Muscle layer of duodenum (tissue), 2 donors: ENCODE results near the gene SPAG9.

Source experiments
- H3K27ac ChIP-seq: one replicate; pipeline ENCODE4 v1.7.0; 2013; ENCODE audit warnings: mild to moderate bottlenecking, low read length
- H3K27me3 ChIP-seq: one replicate; pipeline ENCODE4 v1.7.0; 2013; ENCODE audit warnings: low read depth, mild to moderate bottlenecking, control low read depth, low read length
- H3K36me3 ChIP-seq, 2 donors: one replicate each; pipeline ENCODE4 v1.7.0; 2013; ENCODE audit warnings: low read length in 2 of 2, control low read depth in 1 of 2, mild to moderate bottlenecking in 1 of 2; ENCODE audit not compliant: insufficient read depth in 2 of 2, control insufficient read depth in 1 of 2
- H3K4me1 ChIP-seq, 2 donors: one replicate each; pipeline ENCODE4 v1.7.0; 2013; ENCODE audit warnings: low read length in 2 of 2, mild to moderate bottlenecking in 2 of 2, control low read depth in 1 of 2, moderate library complexity in 1 of 2; ENCODE audit not compliant: insufficient read depth in 2 of 2, control insufficient read depth in 1 of 2
- H3K4me3 ChIP-seq, 2 donors: one replicate each; pipeline ENCODE4 v1.7.0; 2013; ENCODE audit warnings: low read length in 2 of 2, low read depth in 1 of 2, mild to moderate bottlenecking in 1 of 2
- H3K9me3 ChIP-seq, 2 donors: one replicate each; pipeline ENCODE4 v1.7.0; 2013; ENCODE audit warnings: low read length in 2 of 2, control low read depth in 1 of 2, mild to moderate bottlenecking in 1 of 2; ENCODE audit not compliant: control insufficient read depth in 1 of 2
- donor health status: healthy.

Gene SPAG9

DNA sequence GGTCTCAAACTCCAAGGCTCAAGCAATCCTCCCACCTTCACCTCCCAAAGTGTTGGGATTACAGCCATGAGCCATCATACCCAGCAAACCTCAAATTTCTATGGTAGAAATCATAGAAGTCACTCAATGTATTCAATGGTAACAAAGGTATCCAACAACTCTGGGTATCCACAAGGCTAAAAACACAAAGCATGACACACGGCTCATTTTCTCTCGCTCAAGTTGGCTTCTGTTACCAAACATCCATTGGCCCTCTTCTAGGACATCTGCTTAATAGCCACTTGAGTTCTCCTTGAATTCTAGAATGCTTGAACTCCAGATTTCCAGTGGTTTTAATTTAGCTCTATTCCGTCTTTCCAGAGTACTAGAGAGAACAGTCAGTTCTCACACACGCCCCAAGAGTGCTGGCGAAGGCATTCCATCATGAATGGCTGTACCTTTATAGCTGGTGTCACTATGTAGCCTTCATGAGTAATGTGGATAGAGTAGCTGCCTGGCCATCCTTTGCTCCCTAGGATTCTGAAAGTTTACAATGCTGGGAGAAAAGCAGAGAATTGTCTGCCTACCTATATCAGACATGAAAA, 42.6 kb downstream of the SPAG9 start:
- Histone ChIP-seq H3K9me3 (no peaks in the 10 kb centered on the region), H3K27me3 (no peaks in the 10 kb centered on the region), H3K36me3 (peaks cover 11 to 16% of the 10 kb centered on the region in 2 donors), H3K4me3 (no peak overlapping the region), H3K4me1 (no peaks in the 10 kb centered on the region), H3K27ac (no peak overlapping the region)

DNA sequence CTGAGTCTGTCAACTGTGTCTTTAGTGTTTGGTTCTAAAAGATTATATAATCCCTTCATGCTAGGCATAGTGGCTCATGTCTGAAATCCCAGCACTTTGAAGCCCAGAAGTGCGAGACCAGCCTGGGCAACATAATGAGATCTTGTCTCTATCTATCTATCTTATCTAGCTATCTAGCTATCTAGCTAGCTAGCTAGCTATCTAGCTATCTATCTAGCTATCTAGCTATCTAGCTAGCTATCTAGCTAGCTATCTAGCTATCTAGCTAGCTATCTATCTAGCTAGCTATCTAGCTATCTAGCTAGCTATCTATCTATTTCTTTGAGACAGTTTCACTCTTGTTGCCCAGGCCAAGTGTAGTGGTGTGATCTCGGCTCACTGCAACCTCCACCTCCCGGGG, 43.8 kb downstream of the SPAG9 start:
- Histone ChIP-seq H3K4me1 (no peaks in the 10 kb centered on the region), H3K9me3 (no peaks in the 10 kb centered on the region), H3K36me3 (peaks cover 11 to 16% of the 10 kb centered on the region in 2 donors), H3K27me3 (no peaks in the 10 kb centered on the region), H3K4me3 (no peak overlapping the region), H3K27ac (no peak overlapping the region)

DNA sequence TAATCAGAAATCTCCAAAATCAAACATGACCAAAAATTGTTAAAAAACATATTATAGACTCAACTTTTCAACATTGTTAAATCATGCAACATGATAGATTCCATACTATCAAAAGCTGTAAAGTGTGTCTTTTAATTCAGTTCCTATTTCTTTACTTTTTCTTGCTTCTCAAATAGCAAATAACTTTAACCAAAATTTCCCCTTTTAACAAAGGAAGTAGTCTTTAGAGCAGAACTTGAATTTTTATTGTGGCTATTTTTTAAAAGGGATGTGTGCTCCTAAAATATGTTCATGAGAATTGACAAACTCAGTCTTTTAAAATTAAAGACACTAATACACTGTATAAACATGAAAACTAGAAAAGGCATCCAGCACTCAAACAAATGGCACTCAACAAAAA, 49.1 kb downstream of the SPAG9 start:
- Histone ChIP-seq H3K27me3 (no peaks in the 10 kb centered on the region), H3K27ac (no peak overlapping the region), H3K36me3 (no peaks in the 10 kb centered on the region), H3K4me1 (peaks cover 0 to 8% of the 10 kb centered on the region in 2 donors), H3K4me3 (no peak overlapping the region), H3K9me3 (no peaks in the 10 kb centered on the region)

DNA sequence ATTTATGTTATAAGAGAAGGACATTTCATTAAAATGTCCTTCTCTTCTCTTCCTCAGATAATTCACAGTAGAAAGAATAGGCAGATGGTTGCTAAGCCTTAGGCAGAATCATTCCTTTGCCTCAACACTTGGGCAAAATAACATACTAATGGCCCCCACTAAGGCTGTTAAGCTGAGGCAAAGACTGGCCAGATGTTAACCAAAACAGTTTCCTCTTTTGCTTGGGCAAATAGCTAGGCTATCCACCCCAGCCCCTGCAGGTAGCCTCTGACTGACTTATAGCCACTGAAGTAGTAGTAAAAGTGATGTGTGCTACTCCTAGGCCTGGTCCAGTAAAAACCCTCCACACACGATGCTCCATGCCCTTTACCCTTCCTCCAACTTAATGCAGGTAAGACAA, 55.2 kb downstream of the SPAG9 start:
- no peaks in the 10 kb centered on the region for H3K27me3 ChIP-seq
- peaks cover 0 to 6% of the 10 kb centered on the region in 2 donors for H3K4me1 ChIP-seq
- H3K27ac ChIP-seq: no peak overlapping the region
- H3K36me3 ChIP-seq: no peaks in the 10 kb centered on the region
- no peak overlapping the region for H3K4me3 ChIP-seq
- H3K9me3 ChIP-seq: no peaks in the 10 kb centered on the region

DNA sequence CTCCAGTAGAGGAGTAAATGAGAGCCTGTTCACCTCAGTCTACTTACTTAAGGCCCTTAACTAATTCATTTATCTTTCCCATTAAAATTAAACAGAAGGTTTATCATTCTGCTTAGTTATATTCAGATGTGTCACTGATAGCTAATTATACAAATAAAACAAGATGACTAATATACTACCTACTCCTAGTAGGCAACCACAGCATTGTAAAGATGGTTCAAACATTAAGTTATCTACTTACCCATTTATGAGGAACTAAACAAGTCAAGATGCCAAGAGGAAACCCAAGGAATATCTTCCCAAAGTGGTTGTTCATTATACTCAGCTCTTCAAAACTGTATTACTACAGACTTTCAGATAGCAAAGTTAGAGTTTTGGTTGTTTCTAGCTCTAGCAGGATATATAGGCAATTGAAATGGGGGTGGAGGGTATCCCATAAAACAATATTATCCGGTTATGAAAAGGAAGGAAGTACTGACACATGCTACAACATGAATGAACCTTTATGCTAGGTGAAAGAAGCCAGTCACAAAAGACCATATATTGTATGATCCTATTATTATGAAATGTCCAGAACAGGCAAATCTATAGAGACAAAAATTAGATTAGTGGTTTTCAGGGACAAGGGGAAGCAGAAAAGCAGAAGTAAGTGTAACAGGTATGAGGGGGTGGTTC, 56.5 kb downstream of the SPAG9 start:
- no peaks in the 10 kb centered on the region for H3K27me3 ChIP-seq
- no peaks in the 10 kb centered on the region for H3K9me3 ChIP-seq
- H3K27ac ChIP-seq: no peak overlapping the region
- H3K36me3 ChIP-seq: no peaks in the 10 kb centered on the region
- no peak overlapping the region for H3K4me3 ChIP-seq
- peaks cover 0 to 3% of the 10 kb centered on the region in 2 donors for H3K4me1 ChIP-seq

DNA sequence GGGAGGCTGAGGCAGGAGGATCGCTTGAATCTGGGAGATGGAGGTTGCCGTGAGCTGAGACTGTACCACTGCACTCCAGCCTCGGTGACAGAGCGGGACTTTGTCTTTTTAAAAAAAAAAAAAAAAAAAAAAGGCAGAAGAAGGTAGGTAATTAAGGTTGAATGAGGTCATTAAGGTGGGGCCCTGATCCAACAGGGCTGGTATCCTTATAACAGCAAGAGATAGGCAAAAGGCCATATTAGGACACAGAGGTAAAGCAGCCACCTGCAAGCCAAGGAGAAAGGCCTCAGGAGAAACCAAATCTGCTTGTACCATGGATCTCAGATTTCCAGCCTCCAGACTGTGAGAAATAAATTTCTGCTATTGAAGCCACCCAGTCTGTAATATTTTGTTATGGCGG, 60.3 kb downstream of the SPAG9 start:
- no peaks in the 10 kb centered on the region for H3K27me3 ChIP-seq
- H3K4me3 ChIP-seq: no peak overlapping the region
- H3K27ac ChIP-seq: no peak overlapping the region
- no peaks in the 10 kb centered on the region for H3K9me3 ChIP-seq
- H3K4me1 ChIP-seq: peaks cover 8 to 23% of the 10 kb centered on the region in 2 donors
- no peaks in the 10 kb centered on the region for H3K36me3 ChIP-seq

DNA sequence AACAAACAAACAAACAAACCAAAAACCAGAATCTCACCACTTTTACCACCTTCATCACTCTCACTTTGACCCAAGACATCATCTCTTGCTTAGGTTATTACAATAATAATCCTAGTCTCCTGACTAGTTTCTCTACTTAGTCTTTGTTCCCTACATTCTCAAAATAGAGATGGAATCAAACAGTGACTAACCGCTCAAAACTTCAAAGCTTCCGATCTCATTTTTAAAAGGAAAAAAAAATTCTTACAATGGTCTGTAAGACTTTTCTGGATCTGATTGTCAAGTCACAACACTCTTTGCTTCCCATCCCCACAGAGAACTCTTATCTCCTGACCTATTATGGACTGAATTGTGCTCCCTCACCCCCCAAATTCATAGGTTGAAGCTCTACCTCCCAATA, 60.9 kb downstream of the SPAG9 start:
- H3K9me3 ChIP-seq: no peaks in the 10 kb centered on the region
- H3K27ac ChIP-seq: no peak overlapping the region
- no peak overlapping the region for H3K4me3 ChIP-seq
- H3K27me3 ChIP-seq: no peaks in the 10 kb centered on the region
- H3K36me3 ChIP-seq: no peaks in the 10 kb centered on the region
- H3K4me1 ChIP-seq: peaks cover 8 to 23% of the 10 kb centered on the region in 2 donors

DNA sequence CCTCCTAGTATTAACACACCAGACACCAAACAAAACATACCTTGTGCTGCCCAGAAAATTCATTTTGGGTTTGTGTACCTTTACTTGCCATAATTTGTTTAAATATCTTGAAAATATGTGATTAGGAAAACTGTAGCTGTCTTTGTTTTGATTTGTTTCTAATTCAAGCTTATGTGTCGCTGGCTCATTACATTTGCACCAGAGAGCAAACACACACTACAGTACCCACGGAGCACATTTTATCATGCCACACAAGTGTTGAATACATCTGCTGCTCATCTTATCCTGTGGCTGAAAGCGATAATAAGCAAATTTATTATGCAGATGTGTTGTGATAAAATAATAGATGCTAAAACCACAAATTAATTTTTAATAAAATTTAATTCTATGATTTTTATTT, 63.1 kb downstream of the SPAG9 start:
- Histone ChIP-seq H3K27me3 (no peaks in the 10 kb centered on the region), H3K4me3 (peak overlapping the region in 1 of 2 donors; percentile 19), H3K9me3 (no peaks in the 10 kb centered on the region), H3K4me1 (peaks cover 8 to 23% of the 10 kb centered on the region in 2 donors), H3K36me3 (no peaks in the 10 kb centered on the region), H3K27ac (peak overlapping the region; percentile 89)

DNA sequence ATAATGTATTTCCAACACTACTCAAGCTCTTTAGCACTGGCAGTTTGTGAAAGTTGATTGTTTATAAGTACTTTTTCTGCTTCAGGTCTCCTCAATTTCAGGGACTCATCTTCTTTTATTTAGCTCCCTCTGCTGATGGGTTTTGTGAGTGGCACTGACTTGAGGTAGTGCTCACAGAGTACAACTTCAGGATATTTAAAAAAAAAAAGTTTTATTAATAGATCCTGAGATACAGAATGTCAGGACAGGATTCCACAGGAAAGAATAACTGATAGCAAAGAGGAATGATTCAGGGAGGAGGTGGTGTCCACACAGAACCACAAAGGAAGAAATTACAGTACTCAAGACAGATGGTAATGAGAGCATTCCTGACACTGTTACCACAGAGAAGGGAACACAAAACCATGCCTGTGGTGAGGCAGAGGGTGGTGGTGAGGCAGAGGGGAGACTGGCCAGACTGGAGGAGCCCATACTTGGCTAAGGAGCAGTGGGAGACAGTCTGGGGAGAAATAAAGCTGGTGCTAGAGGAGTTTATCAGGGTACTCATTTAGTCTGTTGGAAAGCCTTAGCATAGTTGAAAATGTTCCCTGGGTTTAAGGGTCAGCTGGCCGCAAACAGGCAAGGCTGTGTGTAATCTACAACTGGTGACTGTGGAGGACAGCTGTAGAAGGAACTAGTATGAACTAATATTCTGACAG, 63.7 kb downstream of the SPAG9 start:
- Histone ChIP-seq H3K27ac (peak overlapping the region; percentile 89), H3K4me1 (peaks cover 8 to 23% of the 10 kb centered on the region in 2 donors), H3K4me3 (peak overlapping the region in 1 of 2 donors; percentile 19), H3K9me3 (no peaks in the 10 kb centered on the region), H3K27me3 (no peaks in the 10 kb centered on the region), H3K36me3 (no peaks in the 10 kb centered on the region)

DNA sequence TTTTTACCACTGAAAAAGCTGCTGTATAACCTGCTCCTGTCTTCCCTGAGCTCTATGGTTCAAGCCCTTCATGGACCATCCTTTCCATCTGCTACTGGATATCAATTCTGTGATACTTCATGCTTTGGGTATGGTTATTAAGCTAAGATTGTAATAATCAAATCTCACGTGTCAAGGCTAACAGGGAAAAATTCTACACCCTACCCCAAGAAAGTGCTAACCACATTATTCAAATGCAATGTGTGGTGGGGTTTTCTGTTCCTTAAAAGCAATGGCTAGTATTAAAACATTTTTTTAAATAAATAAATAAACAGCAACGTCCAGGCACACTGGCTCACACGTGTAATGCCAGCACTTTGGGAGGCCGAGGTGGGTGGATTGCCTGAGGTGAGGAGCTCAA, 65.9 kb downstream of the SPAG9 start:
- Histone ChIP-seq H3K4me1 (peaks cover 8 to 23% of the 10 kb centered on the region in 2 donors), H3K4me3 (no peak overlapping the region), H3K27ac (no peak overlapping the region), H3K36me3 (no peaks in the 10 kb centered on the region), H3K9me3 (no peaks in the 10 kb centered on the region), H3K27me3 (no peaks in the 10 kb centered on the region)

DNA sequence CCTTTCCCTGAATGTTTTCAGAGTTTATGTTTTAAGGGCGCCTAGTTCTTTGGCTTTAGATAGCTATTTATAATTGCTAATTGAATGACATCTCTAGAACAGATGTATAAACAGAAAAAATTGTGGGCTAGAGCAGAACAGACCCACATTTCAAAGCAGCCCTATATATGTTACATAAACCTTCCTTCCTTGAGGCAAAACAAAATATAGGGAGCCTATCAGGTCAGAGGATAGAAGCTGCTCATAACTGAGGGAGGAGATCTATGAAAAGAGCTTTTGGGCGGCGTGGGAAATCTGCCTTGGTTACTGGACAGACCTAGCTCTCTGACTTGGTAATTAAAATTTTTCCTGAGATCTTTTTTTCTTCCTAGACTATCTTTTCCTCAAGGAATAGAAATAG, 68.4 kb downstream of the SPAG9 start:
- H3K4me3 ChIP-seq: no peak overlapping the region
- no peaks in the 10 kb centered on the region for H3K36me3 ChIP-seq
- H3K4me1 ChIP-seq: peaks cover 4 to 17% of the 10 kb centered on the region in 2 donors
- no peaks in the 10 kb centered on the region for H3K27me3 ChIP-seq
- H3K9me3 ChIP-seq: no peaks in the 10 kb centered on the region
- H3K27ac ChIP-seq: no peak overlapping the region
